Measurements from ENCODE around the gene COPS8.
A peak's percentile ranks its signal among the peaks of the same experiment; 100 is the strongest.

The COPS8 gene

GRCh38 chr2:237085248-237086221, at the start of gene COPS8:
Gene COPS8, plus strand, starts transcription at chr2:237085889. Its CDS starts 76 bp downstream, at chr2:237085965.
- Histone ChIP-seq H3K36me3 (ENCODE audit: control insufficient read depth, insufficient read depth, low read length, severe bottlenecking) (peaks cover 22% of the 10 kb centered on the region), H3K9ac (ENCODE audit: low read length) (peak within 1 kb of the TSS; percentile 93), H3K9me3 (ENCODE audit: control insufficient read depth, low read length) (no peaks in the 10 kb centered on the region), H3K4me1 (ENCODE audit: control insufficient read depth, insufficient read depth, low read length) (peaks cover 50% of the 10 kb centered on the region), H3K27me3 (replicated peaks; ENCODE audit: control insufficient read depth, insufficient read depth, low read length) (no peaks in the 10 kb centered on the region), H3K4me3 (ENCODE audit: low read length) (peak within 1 kb of the TSS; percentile 86)
- DNase-seq (ENCODE audit: low read depth): peak; percentile 98

DNA sequence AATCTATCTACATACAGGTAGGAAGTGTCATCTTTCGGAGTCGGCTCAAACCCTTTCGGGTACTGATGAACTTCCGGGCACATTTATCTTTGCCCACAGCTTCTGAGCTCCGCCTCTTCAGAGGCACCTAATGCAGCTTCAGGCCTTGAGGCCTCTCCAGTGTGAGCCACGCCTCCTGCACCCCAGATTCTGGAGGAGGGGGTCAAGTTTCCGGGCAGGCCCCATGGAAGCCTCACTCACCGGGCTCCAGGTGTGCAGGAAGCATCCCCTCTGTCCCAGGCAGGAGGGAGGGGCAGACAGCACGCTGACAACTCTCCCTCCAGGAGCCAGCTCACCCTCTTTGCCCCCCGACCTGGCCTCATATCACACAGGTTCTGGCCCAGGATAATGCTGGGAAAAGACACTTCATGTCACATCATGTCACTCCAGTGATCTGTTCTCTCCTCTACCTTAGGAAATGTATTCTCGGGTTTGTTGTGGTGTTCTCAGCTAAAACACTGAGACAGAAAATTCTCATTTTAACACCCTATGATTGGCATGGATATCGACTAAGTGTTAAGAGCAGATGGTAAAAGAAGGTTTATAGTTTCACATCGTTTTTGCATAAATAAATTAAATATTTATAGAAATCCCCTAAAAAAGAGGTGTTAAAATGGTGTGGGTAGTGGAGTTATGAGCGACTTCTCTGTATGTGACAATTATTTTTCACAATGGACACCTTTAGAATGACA, 46.2 kb upstream of the COPS8 start:
- DNase-seq (ENCODE audit: low read depth): no peak
- H3K4me3 ChIP-seq (ENCODE audit: low read length): no peak overlapping the region
- no peak overlapping the region for H3K9ac ChIP-seq (ENCODE audit: low read length)
- H3K4me1 ChIP-seq (ENCODE audit: control insufficient read depth, insufficient read depth, low read length): no peaks in the 10 kb centered on the region
- H3K27me3 ChIP-seq (replicated peaks; ENCODE audit: control insufficient read depth, insufficient read depth, low read length): no peaks in the 10 kb centered on the region
- H3K9me3 ChIP-seq (ENCODE audit: control insufficient read depth, low read length): no peaks in the 10 kb centered on the region
- H3K36me3 ChIP-seq (ENCODE audit: control insufficient read depth, insufficient read depth, low read length, severe bottlenecking): no peaks in the 10 kb centered on the region

- no peak for DNase-seq (ENCODE audit: low read depth)
- Histone ChIP-seq H3K9ac (ENCODE audit: low read length) (no peak overlapping the region), H3K36me3 (ENCODE audit: control insufficient read depth, insufficient read depth, low read length, severe bottlenecking) (no peaks in the 10 kb centered on the region), H3K9me3 (ENCODE audit: control insufficient read depth, low read length) (no peaks in the 10 kb centered on the region), H3K4me3 (ENCODE audit: low read length) (no peak overlapping the region), H3K4me1 (ENCODE audit: control insufficient read depth, insufficient read depth, low read length) (no peaks in the 10 kb centered on the region), H3K27me3 (replicated peaks; ENCODE audit: control insufficient read depth, insufficient read depth, low read length) (no peaks in the 10 kb centered on the region)
Measured at GRCh38 chr2:237041231-237041630, 44.5 kb upstream of the COPS8 start.

- DNase-seq (ENCODE audit: low read depth): no peak
- H3K36me3 ChIP-seq (ENCODE audit: control insufficient read depth, insufficient read depth, low read length, severe bottlenecking): no peaks in the 10 kb centered on the region
- H3K4me3 ChIP-seq (ENCODE audit: low read length): no peak overlapping the region
- no peaks in the 10 kb centered on the region for H3K4me1 ChIP-seq (ENCODE audit: control insufficient read depth, insufficient read depth, low read length)
- no peaks in the 10 kb centered on the region for H3K27me3 ChIP-seq (replicated peaks; ENCODE audit: control insufficient read depth, insufficient read depth, low read length)
- peaks cover 5% of the 10 kb centered on the region for H3K9me3 ChIP-seq (ENCODE audit: control insufficient read depth, low read length)
- no peak overlapping the region for H3K9ac ChIP-seq (ENCODE audit: low read length)
Measured at GRCh38 chr2:237042101-237042500, 43.6 kb upstream of the COPS8 start.

DNA sequence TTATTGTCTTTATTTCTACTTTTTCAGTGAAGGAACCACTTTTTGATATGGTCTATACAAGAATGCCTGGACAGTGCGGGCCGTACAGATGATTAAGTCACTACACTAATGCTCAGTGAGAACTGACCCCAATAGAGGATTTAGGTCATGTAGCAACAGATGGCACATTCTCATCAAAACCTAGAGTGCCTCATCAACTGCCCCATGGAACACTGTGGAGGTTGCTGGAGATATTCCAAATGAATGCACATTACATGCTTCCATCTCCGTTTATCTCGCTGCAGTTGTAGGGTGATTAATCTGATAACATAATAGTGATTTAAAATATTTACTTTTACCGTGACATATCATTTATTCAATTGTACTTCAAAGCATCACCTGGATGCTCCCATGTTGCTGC, 41.8 kb upstream of the COPS8 start:
- no peaks in the 10 kb centered on the region for H3K27me3 ChIP-seq (replicated peaks; ENCODE audit: control insufficient read depth, insufficient read depth, low read length)
- peaks cover 23% of the 10 kb centered on the region for H3K9me3 ChIP-seq (ENCODE audit: control insufficient read depth, low read length)
- no peaks in the 10 kb centered on the region for H3K36me3 ChIP-seq (ENCODE audit: control insufficient read depth, insufficient read depth, low read length, severe bottlenecking)
- no peak for DNase-seq (ENCODE audit: low read depth)
- no peak overlapping the region for H3K4me3 ChIP-seq (ENCODE audit: low read length)
- H3K4me1 ChIP-seq (ENCODE audit: control insufficient read depth, insufficient read depth, low read length): no peaks in the 10 kb centered on the region
- H3K9ac ChIP-seq (ENCODE audit: low read length): no peak overlapping the region

DNA sequence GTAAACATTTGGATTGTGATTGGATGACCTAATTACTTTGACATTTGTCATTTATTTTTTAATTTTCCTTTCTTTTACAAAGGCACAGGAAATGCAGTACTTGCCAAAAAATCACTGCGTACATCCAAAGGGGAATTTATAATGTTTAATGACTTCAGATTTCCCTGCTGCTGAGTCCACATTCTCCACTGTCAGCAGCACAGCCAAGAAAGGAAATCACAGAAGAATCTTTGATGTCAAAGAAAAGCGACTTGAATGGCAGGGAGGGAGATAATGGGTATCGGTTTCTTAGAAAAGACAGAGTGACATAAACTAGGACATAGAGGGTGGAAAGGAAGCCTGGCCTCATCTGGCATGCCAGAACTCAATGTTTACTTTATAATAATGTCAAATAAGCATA, 41.4 kb upstream of the COPS8 start:
- no peak overlapping the region for H3K9ac ChIP-seq (ENCODE audit: low read length)
- H3K4me3 ChIP-seq (ENCODE audit: low read length): no peak overlapping the region
- H3K9me3 ChIP-seq (ENCODE audit: control insufficient read depth, low read length): peaks cover 27% of the 10 kb centered on the region
- DNase-seq (ENCODE audit: low read depth): no peak
- no peaks in the 10 kb centered on the region for H3K27me3 ChIP-seq (replicated peaks; ENCODE audit: control insufficient read depth, insufficient read depth, low read length)
- no peaks in the 10 kb centered on the region for H3K36me3 ChIP-seq (ENCODE audit: control insufficient read depth, insufficient read depth, low read length, severe bottlenecking)
- H3K4me1 ChIP-seq (ENCODE audit: control insufficient read depth, insufficient read depth, low read length): no peaks in the 10 kb centered on the region

- H3K4me1 ChIP-seq (ENCODE audit: control insufficient read depth, insufficient read depth, low read length): no peaks in the 10 kb centered on the region
- no peaks in the 10 kb centered on the region for H3K36me3 ChIP-seq (ENCODE audit: control insufficient read depth, insufficient read depth, low read length, severe bottlenecking)
- no peak overlapping the region for H3K4me3 ChIP-seq (ENCODE audit: low read length)
- DNase-seq (ENCODE audit: low read depth): peak; percentile 94
- no peak overlapping the region for H3K9ac ChIP-seq (ENCODE audit: low read length)
- H3K27me3 ChIP-seq (replicated peaks; ENCODE audit: control insufficient read depth, insufficient read depth, low read length): no peaks in the 10 kb centered on the region
- peaks cover 36% of the 10 kb centered on the region for H3K9me3 ChIP-seq (ENCODE audit: control insufficient read depth, low read length)
Measured at GRCh38 chr2:237045449-237045848, 40.2 kb upstream of the COPS8 start.

- Histone ChIP-seq H3K4me3 (ENCODE audit: low read length) (no peak overlapping the region), H3K27me3 (replicated peaks; ENCODE audit: control insufficient read depth, insufficient read depth, low read length) (no peaks in the 10 kb centered on the region), H3K9me3 (ENCODE audit: control insufficient read depth, low read length) (peaks cover 36% of the 10 kb centered on the region), H3K4me1 (ENCODE audit: control insufficient read depth, insufficient read depth, low read length) (no peaks in the 10 kb centered on the region), H3K9ac (ENCODE audit: low read length) (no peak overlapping the region), H3K36me3 (ENCODE audit: control insufficient read depth, insufficient read depth, low read length, severe bottlenecking) (no peaks in the 10 kb centered on the region)
- DNase-seq (ENCODE audit: low read depth): no peak
Measured at GRCh38 chr2:237048595-237048994, 37.1 kb upstream of the COPS8 start.

DNA sequence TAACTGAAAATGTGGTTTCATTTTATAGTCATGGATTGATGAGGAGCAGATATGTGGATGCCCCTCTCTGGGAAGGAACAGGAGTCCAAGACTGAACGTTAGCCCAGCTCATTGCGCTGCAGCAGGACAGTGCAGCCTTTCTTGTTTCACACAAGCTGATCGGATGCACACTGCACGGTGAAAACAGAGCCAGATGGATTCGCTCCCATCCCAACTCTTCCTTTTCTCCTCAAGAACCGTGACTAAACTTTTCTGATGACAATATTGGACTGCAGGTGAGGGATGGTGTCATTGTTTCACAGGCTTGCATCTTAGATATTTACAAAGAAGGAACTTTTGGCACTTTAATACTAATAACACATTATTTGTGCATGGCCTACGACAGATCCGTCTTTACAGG, 33.8 kb upstream of the COPS8 start:
- H3K4me3 ChIP-seq (ENCODE audit: low read length): no peak overlapping the region
- H3K36me3 ChIP-seq (ENCODE audit: control insufficient read depth, insufficient read depth, low read length, severe bottlenecking): no peaks in the 10 kb centered on the region
- H3K9ac ChIP-seq (ENCODE audit: low read length): no peak overlapping the region
- peaks cover 33% of the 10 kb centered on the region for H3K9me3 ChIP-seq (ENCODE audit: control insufficient read depth, low read length)
- no peaks in the 10 kb centered on the region for H3K4me1 ChIP-seq (ENCODE audit: control insufficient read depth, insufficient read depth, low read length)
- no peaks in the 10 kb centered on the region for H3K27me3 ChIP-seq (replicated peaks; ENCODE audit: control insufficient read depth, insufficient read depth, low read length)
- no peak for DNase-seq (ENCODE audit: low read depth)

GRCh38 chr2:237053066-237053465, 32.6 kb upstream of the COPS8 start:
- Histone ChIP-seq H3K4me1 (ENCODE audit: control insufficient read depth, insufficient read depth, low read length) (no peaks in the 10 kb centered on the region), H3K36me3 (ENCODE audit: control insufficient read depth, insufficient read depth, low read length, severe bottlenecking) (no peaks in the 10 kb centered on the region), H3K4me3 (ENCODE audit: low read length) (no peak overlapping the region), H3K9me3 (ENCODE audit: control insufficient read depth, low read length) (peaks cover 21% of the 10 kb centered on the region), H3K27me3 (replicated peaks; ENCODE audit: control insufficient read depth, insufficient read depth, low read length) (no peaks in the 10 kb centered on the region), H3K9ac (ENCODE audit: low read length) (no peak overlapping the region)
- DNase-seq (ENCODE audit: low read depth): no peak

GRCh38 chr2:237055386-237056100, 30.1 kb upstream of the COPS8 start:
- Histone ChIP-seq H3K4me1 (ENCODE audit: control insufficient read depth, insufficient read depth, low read length) (peaks cover 2% of the 10 kb centered on the region), H3K27me3 (replicated peaks; ENCODE audit: control insufficient read depth, insufficient read depth, low read length) (no peaks in the 10 kb centered on the region), H3K4me3 (ENCODE audit: low read length) (no peak overlapping the region), H3K36me3 (ENCODE audit: control insufficient read depth, insufficient read depth, low read length, severe bottlenecking) (no peaks in the 10 kb centered on the region), H3K9me3 (ENCODE audit: control insufficient read depth, low read length) (no peaks in the 10 kb centered on the region), H3K9ac (ENCODE audit: low read length) (no peak overlapping the region)
- no peak for DNase-seq (ENCODE audit: low read depth)
